Kasumi-1 (cell line): ENCODE data around the gene AKIRIN1.
"Not testable (repeated sequence)": the region's sequence is repeated elsewhere in the genome, so short reads cannot be mapped to it uniquely, and the experiment has no call there.

Experiments used
- DNase-seq, 2 experiments: peaks; one replicate each; lab custom pipeline; 2025; lab: John Stamatoyannopoulos, UW

The AKIRIN1 gene

GRCh38 chr1:38997034-38997900 is 6.2 kb downstream of the AKIRIN1 start:
- no peak for DNase-seq

- no peak for DNase-seq
Measured at GRCh38 chr1:38997901-38998190, 6.8 kb downstream of the AKIRIN1 start.

- DNase-seq = no peak
Measured at GRCh38 chr1:39001516-39002421, 10.7 kb downstream of the AKIRIN1 start.

- DNase-seq = no peak
Measured at GRCh38 chr1:39003281-39003680, 12.2 kb downstream of the AKIRIN1 start.

GRCh38 chr1:39003794-39004193 is 12.7 kb downstream of the AKIRIN1 start:
- DNase-seq = no peak

GRCh38 chr1:39006287-39006686 is 15.2 kb downstream of the AKIRIN1 start:
- no peak for DNase-seq

GRCh38 chr1:39006726-39007645 is 15.9 kb downstream of the AKIRIN1 start:
- DNase-seq = no peak

GRCh38 chr1:39014956-39015355 is 23.9 kb downstream of the AKIRIN1 start:
- not testable (repeated sequence) for DNase-seq

GRCh38 chr1:39016604-39017171 is 25.6 kb downstream of the AKIRIN1 start:
- no peak for DNase-seq

GRCh38 chr1:39017266-39017665 is 26.2 kb downstream of the AKIRIN1 start:
- DNase-seq = no peak

GRCh38 chr1:39020494-39020893 is 29.4 kb downstream of the AKIRIN1 start:
- not testable (repeated sequence) for DNase-seq

- no peak for DNase-seq
Measured at GRCh38 chr1:39021426-39021825, 30.4 kb downstream of the AKIRIN1 start.

- DNase-seq = no peak
Measured at GRCh38 chr1:39023140-39023539, 32.1 kb downstream of the AKIRIN1 start.

- DNase-seq = peak; percentile 92 to 93
Measured at GRCh38 chr1:39026051-39026865, 35.2 kb downstream of the AKIRIN1 start, which contains the start of gene NDUFS5. NDUFS5 (plus strand) TSS chr1:39026350; CDS start chr1:39028725, 2,375 bp downstream.

- no peak for DNase-seq
Measured at GRCh38 chr1:39026866-39027507, 35.9 kb downstream of the AKIRIN1 start.

- no peak for DNase-seq
Measured at GRCh38 chr1:39034114-39034654, 43.1 kb downstream of the AKIRIN1 start.

- DNase-seq = no peak
Measured at GRCh38 chr1:39036678-39037077, 45.6 kb downstream of the AKIRIN1 start.

GRCh38 chr1:39043513-39043912 is 52.4 kb downstream of the AKIRIN1 start:
- no peak for DNase-seq

- peak in 1 of 2 experiments; percentile 24 for DNase-seq
Measured at GRCh38 chr1:39044762-39045161, 53.7 kb downstream of the AKIRIN1 start.

- DNase-seq = no peak
Measured at GRCh38 chr1:39045231-39045630, 54.2 kb downstream of the AKIRIN1 start.
